Thoracic aorta (tissue), 2 donors: Measurements from ENCODE around the gene HMGA1. TPM values are rescaled to one million over a fixed set of nuclear protein-coding genes. Genes with fewer than 3 reads are reported as not detected.

Experiments
- ATAC-seq: fragments of 150-250 bp; one replicate; pipeline ENCODE4 v1.8.0; 2017; ENCODE audit warnings: low read depth; ENCODE audit not compliant: insufficient number of reproducible peaks, low FRiP score
- DNase-seq: peaks from one replicate; pipeline ENCODE4 v3.0.0-alpha.2; 2020; ENCODE audit warnings: low spot score
- H3K27ac ChIP-seq, 2 donors: fragments of 200-600 bp; sonication (generic); 1 replicate in 1 of 2; 2 replicates in 1 of 2; pipeline ENCODE4 v1.5.1; 2016; ENCODE audit warnings: mild to moderate bottlenecking in 2 of 2, moderate library complexity in 2 of 2
- H3K27me3 ChIP-seq: fragments of 200-600 bp; sonication (generic); replicated peaks from 2 replicates; pipeline ENCODE4 v1.6.0; 2016; ENCODE audit warnings: mild to moderate bottlenecking; ENCODE audit not compliant: insufficient read depth
- H3K36me3 ChIP-seq: fragments of 200-600 bp; sonication (generic); one replicate; pipeline ENCODE4 v1.5.1; 2016
- H3K4me1 ChIP-seq, 2 donors: fragments of 200-600 bp; sonication (generic); 1 replicate in 1 of 2; 2 replicates in 1 of 2; pipeline versions ENCODE4 v1.5.1 to v1.6.0; 2016; ENCODE audit warnings: low read depth in 2 of 2, mild to moderate bottlenecking in 1 of 2; ENCODE audit not compliant: control insufficient read depth in 1 of 2
- H3K4me3 ChIP-seq: fragments of 200-600 bp; sonication (generic); 2 replicates; pipeline ENCODE4 v1.5.1; 2016; ENCODE audit warnings: mild to moderate bottlenecking
- H3K9me3 ChIP-seq: fragments of 200-600 bp; sonication (generic); 2 replicates; pipeline ENCODE4 v1.5.1; 2016
- total RNA-seq, 2 donors: library from RNA; depleted of rRNA; stranded (reverse); fragments of >200 nt; gene quantifications; one replicate each; pipeline versions ENCODE4 v1.1.0 to v1.2.3, GENCODE V29; 2016
- TF ChIP-seq, protein P1 (sequence below): fragments of 200-600 bp; sonication (generic); IDR thresholded peaks from one replicate; pipeline ENCODE4 v1.5.1; 2019; ENCODE audit warnings: antibody characterized with exemption

HMGA1 gene
- total RNA-seq, 2 donors from 2014 or later = 20.7 to 28.0 TPM

DNA sequence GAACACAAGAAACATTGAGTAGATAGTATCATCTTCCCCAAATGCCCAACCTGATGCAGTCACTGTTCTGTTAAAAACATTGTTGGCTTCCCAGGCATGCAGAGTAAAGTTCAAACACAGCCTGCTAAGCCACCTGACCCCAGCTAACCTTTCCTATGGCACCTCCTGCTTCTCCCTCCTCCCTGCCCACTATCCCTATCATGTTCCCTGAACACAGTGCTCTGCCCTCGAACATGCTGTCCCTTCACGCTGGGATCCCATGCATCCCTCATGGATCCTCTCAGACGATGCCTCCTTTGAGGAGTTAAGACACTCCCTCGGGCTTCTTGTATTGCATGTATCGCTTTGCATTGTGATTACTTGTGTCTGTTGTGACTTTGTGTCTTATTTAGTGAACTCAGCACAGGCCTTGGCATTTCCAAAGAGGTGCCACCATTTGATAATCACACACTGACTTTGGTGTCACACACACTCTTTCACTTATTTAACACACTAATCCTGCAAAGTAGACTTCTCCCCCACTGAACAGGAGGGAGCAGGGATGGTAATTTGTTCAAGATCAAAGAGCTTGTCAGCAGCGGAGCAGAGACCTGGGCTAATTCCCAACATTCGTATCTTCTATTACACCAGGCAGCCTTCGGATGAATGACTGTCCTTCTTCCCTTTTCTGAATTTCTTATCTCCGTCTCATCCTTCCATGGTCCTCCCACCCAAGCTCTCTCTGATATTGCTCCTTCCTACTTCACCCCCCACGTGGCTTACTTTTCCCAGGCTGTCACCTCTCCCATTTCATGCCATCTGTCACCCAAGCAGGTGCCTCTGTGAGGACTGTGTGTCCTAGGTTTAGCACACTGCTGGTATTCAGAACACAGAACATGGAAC lies 40.4 kb downstream of the HMGA1 start:
- ATAC-seq (no peak), DNase-seq (no peak)
- H3K4me3 ChIP-seq = no peak overlapping the region
- H3K36me3 ChIP-seq = no peaks in the 10 kb centered on the region
- no peaks in the 10 kb centered on the region for H3K27me3 ChIP-seq
- no peaks in the 10 kb centered on the region for H3K9me3 ChIP-seq
- H3K27ac ChIP-seq = no peak overlapping the region
- peaks cover 0 to 2% of the 10 kb centered on the region in 2 donors for H3K4me1 ChIP-seq
- TF ChIP-seq, protein P1, sequence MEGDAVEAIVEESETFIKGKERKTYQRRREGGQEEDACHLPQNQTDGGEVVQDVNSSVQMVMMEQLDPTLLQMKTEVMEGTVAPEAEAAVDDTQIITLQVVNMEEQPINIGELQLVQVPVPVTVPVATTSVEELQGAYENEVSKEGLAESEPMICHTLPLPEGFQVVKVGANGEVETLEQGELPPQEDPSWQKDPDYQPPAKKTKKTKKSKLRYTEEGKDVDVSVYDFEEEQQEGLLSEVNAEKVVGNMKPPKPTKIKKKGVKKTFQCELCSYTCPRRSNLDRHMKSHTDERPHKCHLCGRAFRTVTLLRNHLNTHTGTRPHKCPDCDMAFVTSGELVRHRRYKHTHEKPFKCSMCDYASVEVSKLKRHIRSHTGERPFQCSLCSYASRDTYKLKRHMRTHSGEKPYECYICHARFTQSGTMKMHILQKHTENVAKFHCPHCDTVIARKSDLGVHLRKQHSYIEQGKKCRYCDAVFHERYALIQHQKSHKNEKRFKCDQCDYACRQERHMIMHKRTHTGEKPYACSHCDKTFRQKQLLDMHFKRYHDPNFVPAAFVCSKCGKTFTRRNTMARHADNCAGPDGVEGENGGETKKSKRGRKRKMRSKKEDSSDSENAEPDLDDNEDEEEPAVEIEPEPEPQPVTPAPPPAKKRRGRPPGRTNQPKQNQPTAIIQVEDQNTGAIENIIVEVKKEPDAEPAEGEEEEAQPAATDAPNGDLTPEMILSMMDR = no peak

- Histone ChIP-seq H3K27me3 (no peaks in the 10 kb centered on the region), H3K4me3 (no peak overlapping the region), H3K27ac (no peak overlapping the region), H3K9me3 (no peaks in the 10 kb centered on the region), H3K4me1 (no peaks in the 10 kb centered on the region), H3K36me3 (no peaks in the 10 kb centered on the region)
- TF ChIP-seq, protein P1 = no peak
- ATAC-seq = no peak
- no peak for DNase-seq
These were observed 41.1 kb downstream of the HMGA1 start for GRCh38 chr6:34277763-34278112.

DNA sequence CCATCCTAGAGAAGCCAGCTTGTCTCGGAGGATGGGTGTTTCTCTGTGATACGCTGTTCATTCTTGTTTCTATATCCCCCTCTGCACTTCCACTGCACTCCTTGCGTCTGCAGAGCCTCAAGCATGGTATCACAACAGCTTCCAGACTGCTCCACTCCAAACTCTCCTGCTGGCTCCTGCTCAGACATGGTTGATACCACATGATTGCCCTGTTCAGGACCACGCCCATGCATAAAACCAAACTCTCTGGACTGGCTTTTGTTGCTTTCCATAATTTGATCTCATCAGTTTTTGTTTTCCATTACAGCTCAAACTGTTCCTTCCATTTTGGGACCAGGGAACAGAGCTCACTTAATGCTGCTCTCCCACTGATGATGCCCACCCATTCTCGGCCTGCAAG lies 42.2 kb downstream of the HMGA1 start:
- no peak for DNase-seq
- TF ChIP-seq, protein P1 = no peak

GRCh38 chr6:34280216-34280615 lies 43.5 kb downstream of the HMGA1 start:
- no peaks in the 10 kb centered on the region for H3K36me3 ChIP-seq
- no peak for DNase-seq
- H3K4me3 ChIP-seq = no peak overlapping the region
- H3K4me1 ChIP-seq = no peaks in the 10 kb centered on the region
- H3K27ac ChIP-seq = no peak overlapping the region
- H3K9me3 ChIP-seq = no peaks in the 10 kb centered on the region
- H3K27me3 ChIP-seq = no peaks in the 10 kb centered on the region
- no peak for ATAC-seq
- TF ChIP-seq, protein P1 = no peak

More for the DNA sequence above, 42.2 kb downstream of the HMGA1 start:
- H3K4me1 ChIP-seq = no peaks in the 10 kb centered on the region
- H3K36me3 ChIP-seq = no peaks in the 10 kb centered on the region
- H3K9me3 ChIP-seq = no peaks in the 10 kb centered on the region
- no peak overlapping the region for H3K4me3 ChIP-seq
- no peak overlapping the region for H3K27ac ChIP-seq
- no peaks in the 10 kb centered on the region for H3K27me3 ChIP-seq
- ATAC-seq = no peak

DNA sequence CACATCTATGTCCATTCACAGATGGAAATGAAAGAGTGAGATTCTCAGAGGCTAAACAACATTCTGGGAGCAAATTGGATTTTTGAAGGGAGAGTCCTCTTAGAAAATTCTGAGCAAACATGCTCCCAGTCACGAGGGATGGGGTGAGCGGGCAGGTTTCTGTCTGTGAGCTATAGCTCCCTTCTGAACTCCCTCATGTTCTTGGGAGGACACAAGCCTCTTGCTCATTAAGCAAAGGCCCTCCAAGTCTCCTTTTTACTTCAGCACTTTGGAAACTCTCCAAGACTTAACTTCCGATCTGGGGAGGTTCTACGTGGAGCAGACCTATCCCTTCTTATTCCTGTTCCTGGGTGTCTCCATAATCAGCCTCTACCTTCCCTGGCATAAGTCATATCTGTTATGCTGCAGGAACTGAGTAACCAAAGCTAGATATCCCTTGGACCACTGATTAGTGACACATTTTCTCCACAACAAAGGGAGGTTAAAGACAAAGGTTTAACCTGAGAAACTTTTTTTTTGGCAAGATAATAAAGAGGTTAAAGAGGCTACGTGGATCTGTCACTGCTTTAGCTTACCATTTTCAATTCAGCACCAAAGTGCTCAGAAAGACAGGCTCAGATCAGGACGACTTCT lies 45.1 kb downstream of the HMGA1 start:
- H3K36me3 ChIP-seq = no peaks in the 10 kb centered on the region
- H3K27me3 ChIP-seq = no peaks in the 10 kb centered on the region
- no peak for ATAC-seq
- H3K4me3 ChIP-seq = no peak overlapping the region
- DNase-seq = no peak
- TF ChIP-seq, protein P1 = no peak
- peaks cover 0 to 4% of the 10 kb centered on the region in 2 donors for H3K4me1 ChIP-seq
- no peak overlapping the region for H3K27ac ChIP-seq
- H3K9me3 ChIP-seq = no peaks in the 10 kb centered on the region
